CD4-positive, alpha-beta T cell treated with Interleukin-15 for 1 hour (primary cell): ENCODE data around the gene KMT2D.

Experiments
- DNase-seq: peaks from one replicate; pipeline ENCODE4 v3.0.0-alpha.2; 2020

KMT2D gene

DNA sequence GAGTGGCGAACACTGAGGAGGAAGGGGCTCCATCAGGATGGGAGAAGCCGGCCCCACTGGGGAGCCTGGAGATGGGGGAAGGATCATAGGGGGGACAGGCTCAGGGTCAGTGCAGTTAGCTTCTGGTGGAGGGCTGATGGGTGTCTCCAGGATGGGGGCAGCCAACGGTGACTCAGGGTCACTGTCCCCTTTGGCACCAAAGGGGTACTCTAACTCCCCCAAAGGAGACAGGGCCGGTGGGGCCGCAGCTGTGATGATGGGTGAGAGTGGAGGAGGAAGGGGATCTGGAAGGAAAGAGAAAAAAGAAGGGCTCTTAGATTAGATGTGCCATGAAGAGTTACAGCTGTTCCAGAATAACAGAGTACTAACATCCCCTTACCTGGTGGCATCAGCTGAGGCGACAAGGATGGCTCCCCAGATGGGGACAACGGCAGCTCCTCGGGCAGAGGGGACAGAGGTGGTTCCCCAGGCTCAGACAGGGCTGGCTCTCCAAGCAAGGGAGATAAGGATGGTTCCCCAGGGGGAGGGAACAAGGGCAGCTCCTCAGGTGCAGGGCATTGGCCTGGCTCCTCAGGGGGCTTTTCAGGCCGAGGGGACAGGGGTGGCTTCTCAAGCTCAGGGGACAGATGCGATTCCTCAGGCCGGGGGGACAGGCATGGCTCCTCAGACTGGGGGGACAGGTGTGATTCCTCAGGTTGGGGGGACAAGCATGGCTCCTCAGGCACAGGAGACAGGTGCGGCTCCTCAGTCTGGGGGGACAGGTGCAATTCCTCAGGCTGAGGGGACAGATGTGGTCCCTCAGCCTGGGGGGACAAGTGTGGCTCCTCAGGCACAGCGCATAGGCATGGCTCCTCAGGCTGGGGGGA lies 9.9 kb downstream of the KMT2D start:
- no peak for DNase-seq

DNA sequence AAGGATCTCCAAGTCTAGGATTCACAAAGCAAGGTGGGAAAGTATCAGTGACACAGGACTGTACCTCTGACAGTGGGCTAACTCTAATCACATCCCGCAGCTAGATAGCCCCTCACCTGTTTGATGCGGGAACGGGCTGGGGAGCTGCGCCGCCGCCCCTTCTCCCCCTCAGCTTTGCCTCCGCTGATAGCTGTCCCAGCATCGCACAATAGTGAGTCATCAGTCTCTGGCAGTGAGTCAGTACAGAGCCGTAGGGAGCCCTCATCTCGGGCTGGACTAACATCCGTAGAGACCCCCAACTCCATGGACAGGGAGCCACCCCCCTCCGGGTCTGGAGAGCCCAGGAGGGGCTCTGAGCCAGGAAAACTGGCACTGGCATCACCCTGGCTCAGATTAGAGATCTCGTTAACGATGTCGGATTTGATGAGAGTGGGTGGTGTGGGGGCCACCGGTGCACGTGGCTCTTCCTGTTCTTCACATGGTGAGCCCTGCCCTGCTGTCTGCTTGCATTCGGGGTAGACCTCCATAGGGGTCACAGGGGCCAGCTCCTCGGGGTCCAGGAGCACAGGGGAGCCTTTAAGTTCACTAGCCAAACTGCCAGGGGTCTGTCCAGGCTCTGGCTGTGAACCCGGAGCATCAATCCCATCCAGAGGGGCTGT lies 10.9 kb downstream of the KMT2D start:
- DNase-seq, result no peak

DNA sequence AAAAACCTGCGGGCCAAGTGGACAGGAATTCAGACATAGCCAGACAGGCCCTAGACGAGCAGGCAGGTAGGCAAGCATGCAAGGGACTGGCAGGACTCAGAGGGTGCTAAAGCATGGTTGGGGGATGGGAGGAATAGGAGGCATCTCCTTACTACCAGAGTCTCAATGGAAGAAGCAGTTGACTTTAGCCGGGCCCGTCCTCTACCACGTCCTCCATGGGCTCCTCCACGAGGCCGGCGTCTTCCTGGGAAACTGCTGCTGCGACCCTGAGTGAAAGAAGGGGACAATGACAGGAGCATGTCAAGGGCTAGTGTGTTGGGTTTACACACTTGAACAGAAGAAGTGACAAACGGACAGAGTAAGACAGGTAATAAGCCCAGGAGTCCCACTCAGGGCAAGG lies 11.6 kb downstream of the KMT2D start:
- no peak for DNase-seq

DNA sequence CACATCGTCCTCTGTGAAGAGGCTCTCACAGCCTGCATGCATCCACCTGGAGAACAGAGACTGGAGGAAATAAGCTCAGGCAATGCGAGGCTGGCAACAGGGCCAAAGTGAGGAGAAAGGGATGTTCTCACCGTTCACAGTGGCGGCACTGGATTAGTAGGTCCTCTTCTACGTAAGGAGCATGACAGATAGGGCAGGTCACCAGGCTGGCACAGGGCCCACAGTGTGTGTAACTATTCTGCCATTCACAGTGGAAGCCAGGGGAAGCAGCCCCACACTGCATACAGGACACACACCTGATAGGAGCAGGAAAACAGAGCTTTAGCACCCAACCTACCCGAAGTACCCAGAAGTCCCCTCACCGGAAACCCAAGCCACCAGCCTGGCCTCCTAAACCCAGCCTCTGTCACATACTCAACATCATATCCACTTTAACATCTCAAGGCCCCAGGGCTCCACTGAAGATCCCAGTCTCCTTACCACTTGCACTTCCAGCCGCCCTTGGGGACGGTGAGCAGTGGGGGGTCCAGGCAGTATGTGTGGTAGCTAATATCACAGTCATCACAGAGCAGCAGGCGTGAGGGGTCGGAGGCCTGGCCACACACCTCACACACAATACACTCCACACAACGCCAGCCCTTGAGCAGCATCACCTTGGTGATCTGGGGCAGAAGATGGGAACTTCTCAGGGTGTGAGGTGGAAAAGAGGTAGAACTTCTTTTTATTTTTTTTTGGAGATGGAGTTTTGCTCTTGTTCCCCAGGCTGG lies 14.3 kb downstream of the KMT2D start:
- DNase-seq, result no peak

GRCh38 chr12:49044660-49045059 lies 15.9 kb downstream of the KMT2D start:
- DNase-seq, result no peak

DNA sequence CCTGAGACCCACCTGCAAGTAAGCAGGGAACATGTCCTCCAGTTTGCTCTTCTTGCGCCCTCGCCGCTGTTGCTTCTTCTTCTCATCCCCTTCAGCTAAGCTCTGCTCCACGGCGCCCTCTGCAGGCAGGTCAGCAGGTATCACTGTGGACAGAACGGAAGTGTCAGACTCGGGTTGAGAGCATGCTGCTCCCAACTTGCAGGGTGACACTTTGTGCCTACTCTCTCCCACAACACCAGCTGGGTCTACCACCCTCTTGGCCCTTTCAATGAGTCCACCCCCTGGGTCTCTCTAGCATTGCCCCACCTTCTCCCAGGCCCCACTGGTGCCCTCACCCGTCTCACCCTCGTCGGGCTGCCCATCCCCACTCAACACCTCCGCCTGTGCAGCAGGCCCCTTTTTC lies 16.7 kb downstream of the KMT2D start:
- DNase-seq, result peak; percentile 79

DNA sequence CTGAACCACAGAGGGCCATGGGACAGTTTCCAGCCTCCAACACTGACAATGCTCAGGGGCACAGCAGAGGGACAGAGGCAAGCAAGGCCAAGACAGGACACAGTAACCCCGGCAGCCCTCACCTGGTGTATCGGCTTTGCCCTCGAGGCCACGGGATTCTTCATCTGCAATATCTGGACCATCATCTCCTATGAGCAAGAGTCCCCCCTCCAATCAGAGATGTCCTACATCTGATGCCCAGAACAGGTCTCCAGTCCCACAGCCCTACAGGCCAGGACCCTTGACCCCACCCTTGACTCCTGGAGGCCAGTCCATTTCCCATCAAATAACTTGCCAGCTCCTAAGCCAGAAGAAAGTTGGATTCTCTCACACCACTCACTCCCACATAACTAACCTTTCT lies 17.4 kb downstream of the KMT2D start:
- no peak for DNase-seq

DNA sequence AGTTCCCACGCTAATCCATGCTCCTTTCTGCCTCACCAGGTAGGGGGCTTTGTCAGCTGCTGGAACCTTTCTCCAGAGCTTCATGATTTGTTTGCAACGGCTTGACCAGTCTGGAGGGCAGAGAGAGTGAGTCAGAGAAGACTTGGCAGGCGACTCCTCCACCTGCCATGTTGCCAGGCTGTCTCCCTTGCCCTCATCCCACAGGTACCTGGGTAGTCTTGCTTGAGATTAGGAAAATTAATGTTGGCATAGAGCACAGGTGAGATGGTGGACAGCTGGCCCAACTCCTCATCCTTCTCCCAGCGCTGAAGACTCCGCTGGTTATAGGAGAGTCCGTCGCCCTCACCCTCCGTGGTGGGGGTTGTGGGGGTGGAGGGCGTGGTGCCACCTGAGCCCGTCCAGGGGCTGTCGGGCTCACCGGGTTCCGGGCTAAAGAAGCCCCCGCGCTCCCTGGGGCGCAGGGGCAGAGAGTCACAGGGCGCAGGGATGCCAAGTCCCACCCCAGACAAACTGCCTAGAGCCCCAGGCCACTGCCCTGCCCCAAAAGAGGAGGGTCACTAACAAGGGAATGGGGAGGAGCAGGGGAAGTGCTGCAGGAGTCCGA lies 18.6 kb downstream of the KMT2D start:
- no peak for DNase-seq

GRCh38 chr12:49041036-49041880 lies 19.3 kb downstream of the KMT2D start:
- DNase-seq, result no peak

DNA sequence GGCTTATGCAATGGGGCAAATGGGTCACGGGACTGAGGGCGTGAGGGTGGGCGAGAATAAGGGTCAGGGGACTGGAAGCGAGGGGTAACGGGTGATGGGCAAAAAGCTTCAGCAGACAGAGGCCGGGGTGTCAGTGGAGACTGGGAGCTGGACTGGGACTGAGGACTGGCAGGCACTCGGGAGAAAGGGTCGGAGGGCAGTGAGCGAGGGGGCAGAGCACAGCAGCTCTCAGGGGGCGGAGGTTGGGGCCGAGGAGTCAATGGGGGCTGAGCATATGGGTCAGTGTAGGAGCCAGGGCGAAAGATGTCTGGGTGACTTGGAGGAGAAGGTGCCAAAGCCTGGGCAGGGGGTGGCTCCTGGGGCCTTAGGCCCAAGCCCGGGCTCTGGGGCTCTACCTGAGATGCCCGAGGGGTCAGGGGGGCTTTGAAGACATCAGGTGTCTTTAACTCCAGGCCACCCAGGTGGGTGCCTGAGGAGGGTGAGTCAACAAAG lies 20.2 kb downstream of the KMT2D start:
- DNase-seq, result no peak

DNA sequence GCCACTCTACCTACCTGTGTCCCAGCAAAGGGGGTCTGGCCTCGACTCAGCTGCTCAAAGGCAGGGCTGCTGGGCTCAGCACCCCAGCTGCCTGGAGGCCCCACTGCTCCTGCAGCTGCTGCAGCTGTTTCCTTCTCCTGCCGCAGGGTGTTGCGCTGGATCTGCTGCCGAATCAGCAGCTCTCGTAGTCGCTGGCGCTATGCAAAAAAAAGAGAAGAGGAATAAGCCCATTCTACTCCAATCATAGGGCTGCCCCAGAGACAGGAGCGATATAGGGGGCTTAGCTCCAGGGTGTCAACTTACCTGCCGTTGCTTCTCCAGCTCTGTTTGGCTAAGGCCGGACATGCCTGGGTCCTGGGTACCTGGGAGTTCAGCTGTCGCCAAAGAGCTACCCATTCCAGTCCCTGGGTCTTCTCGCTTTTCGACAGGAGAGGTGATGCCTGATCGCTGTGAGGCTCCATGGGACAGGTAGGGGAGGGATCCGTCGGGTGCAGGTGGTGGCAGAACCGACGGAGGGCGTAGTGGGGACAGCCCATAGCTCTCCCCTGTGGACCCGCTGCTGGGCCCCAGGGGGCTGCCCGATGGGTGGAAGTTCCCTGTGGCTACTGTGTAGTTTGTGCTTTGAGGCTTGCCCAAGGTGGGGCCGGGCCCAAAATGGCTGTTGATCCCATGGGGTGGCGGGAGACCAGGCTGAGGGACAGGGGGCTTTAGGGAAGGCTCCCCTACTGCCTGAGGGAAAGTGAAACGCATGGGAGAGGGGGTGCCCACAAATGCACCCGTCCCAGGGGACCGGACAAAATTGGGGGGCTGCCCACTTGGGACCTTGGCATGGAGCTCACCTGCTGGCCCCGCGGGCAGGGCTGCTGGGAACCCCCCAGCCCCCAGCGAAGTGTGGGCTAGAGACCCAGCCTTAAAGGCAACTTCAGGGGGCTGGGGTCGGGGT lies 20.9 kb downstream of the KMT2D start:
- DNase-seq, result no peak

DNA sequence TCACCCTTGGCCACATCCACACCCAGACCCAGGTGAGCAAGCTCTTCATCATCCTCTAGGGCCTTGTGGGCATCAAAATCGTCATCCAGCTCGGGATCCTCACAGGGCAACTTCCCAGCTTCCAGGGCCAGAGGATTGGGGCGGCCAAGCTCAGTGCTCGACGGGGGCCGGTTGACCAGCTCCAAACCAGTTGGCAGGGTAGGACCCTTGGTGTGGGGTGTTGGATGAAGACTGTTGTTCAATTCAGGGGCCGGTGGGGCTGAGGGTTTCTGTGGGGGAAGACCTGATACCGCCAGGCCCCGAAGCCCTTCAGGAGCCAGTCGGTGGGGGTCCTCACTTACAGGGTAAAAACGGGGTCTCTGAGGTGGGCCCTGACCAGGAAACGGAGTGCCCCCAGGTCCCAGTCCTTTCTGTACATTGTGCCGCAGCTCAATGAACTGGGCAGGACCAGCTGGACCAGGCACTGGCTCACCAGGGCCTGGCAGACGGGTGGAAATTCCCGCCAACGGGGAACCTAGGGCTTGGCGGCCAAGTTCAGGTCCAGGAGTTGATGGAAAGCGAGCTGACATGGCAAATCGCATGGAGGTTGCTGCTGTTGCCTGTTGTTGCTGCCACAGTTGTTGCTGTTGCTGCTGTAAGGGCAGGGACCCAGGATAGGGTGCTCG lies 22.2 kb downstream of the KMT2D start:
- no peak for DNase-seq

- DNase-seq, result no peak
Measured at GRCh38 chr12:49037947-49038237, 22.7 kb downstream of the KMT2D start.

DNA sequence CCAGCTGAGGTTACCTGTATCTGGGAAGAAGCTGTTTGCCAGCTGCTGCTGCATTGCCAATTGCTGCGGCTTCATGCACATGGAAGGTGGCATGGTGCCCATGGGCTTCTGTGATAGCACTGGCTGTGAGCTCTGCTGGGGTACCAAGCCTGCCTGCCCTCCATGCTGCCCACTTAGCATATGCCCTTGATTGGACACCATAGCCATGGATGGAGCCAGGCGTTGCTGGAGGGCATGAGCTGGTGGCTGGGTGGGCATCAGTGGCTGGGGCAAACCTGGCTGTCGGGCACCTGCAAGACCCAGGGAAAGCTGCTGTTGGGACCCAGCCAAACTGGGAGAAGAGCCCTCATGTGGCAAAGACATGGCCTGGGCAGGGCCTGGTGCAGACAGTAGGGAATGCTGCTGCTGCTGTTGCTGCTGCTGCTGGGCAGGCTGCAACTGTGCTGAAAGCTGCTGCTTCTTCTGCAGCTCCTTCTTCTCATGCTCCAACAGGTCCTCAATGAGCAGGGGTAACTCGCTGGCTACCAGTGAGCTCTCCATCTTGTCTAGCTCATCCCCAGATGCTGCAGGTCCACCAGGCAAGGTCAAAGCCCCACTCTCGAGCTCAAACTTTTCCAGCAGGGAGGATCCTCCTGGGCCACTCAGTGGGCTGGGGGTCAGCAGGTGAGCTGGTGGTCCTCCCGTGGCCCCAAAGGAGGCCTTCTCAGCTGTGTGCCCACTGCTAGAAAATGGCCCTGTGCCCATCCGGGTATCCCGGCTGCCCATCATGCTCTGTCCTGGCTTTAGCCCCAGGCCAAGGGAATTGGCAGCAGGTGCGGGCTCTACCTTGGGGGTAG lies 23.3 kb downstream of the KMT2D start:
- DNase-seq, result no peak

GRCh38 chr12:49036029-49036428 lies 24.6 kb downstream of the KMT2D start:
- DNase-seq, result no peak

DNA sequence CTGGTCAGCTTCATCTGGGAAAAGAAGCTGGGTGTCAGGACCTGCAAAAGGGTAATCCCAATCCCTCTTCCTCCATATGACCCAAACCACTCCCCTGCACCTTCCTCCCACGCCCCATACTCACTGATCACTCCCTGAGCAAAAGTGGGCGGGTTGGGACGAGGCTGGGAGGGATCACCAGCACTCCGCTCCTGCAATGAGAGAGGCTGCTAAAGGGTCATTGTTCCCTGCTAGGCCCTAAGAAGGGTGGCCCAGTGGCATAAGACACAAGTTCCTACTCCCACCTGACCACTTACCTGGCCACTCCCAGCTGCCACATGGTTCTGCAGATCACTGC lies 26.3 kb downstream of the KMT2D start:
- DNase-seq, result no peak

- DNase-seq, result no peak
Measured at GRCh38 chr12:49033611-49034285, 26.8 kb downstream of the KMT2D start.

GRCh38 chr12:49032679-49033447 lies 27.7 kb downstream of the KMT2D start:
- no peak for DNase-seq
